GM12801 (cell line): ENCODE measurements around the gene CLCNKB.

Source experiments
- CTCF ChIP-seq: IDR thresholded peaks from one replicate; pipeline ENCODE4 v1.5.1; 2011; ENCODE audit warnings: control low read depth; ENCODE audit not compliant: insufficient read length; ENCODE audit errors: extremely low read depth

The CLCNKB gene

GRCh38 chr1:16101623-16102022 is 58.0 kb downstream of the CLCNKB start:
- no peak for TF ChIP-seq CTCF
